GM21515 (cell line): ENCODE measurements around the gene MAB21L4.

Experiments
- ATAC-seq: cut with Tn5 transposase; IDR thresholded peaks from one replicate; pipeline ENCODE4 v1.9.1; 2021; ENCODE audit not compliant: unreplicated experiment

MAB21L4 gene

GRCh38 chr2:240884745-240885144 lies 11.2 kb downstream of the MAB21L4 start:
- no peak for ATAC-seq

- no peak for ATAC-seq
Observed at GRCh38 chr2:240884221-240884620, 11.7 kb downstream of the MAB21L4 start.

DNA sequence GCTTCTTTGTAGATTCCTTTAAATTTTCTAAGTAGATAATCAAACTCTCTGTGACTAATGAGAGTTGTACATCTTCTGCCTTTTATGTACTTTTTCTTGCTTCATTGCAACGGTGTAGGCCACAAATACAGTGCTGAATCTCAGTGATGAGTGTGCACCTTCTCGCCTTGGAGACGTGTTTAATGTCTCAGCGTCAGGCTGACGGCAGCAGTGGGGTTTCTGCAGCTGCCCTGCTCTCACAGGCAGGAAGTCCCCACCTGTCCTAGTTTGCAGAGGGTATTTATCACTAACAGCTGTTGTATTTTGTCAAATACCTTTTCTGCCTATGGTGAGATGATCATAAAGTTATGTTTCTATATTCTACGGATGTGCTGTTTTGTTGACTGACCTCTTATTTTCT lies 14.0 kb downstream of the MAB21L4 start:
- no peak for ATAC-seq

DNA sequence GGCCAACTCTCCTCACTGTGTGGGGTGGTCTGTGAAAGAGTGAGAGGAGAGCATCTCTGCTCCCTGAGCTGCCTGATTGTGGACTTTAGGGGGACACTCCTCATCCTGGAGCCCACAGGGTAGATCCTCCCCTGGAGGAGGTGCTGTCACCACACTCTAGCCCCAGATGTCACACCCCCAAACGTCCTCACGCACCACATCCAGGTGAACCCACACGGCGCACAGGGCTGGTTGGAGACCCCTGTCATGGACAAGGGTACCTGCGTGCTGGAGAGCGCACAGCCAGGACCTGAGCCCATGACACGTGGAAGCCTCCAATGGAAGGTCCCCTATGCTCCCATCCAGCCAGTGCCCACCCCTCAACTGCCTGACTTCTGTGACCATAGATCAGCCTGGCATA lies 16.9 kb downstream of the MAB21L4 start:
- no peak for ATAC-seq

GRCh38 chr2:240878341-240878936 lies 17.5 kb downstream of the MAB21L4 start:
- ATAC-seq, result no peak

- no peak for ATAC-seq
Observed at GRCh38 chr2:240877460-240878340, 18.3 kb downstream of the MAB21L4 start.

- ATAC-seq, result no peak
Observed at GRCh38 chr2:240876475-240877251, 19.3 kb downstream of the MAB21L4 start.

- ATAC-seq, result no peak
Observed at GRCh38 chr2:240876035-240876474, 19.9 kb downstream of the MAB21L4 start.

GRCh38 chr2:240875228-240876034 lies 20.5 kb downstream of the MAB21L4 start:
- ATAC-seq, result no peak

DNA sequence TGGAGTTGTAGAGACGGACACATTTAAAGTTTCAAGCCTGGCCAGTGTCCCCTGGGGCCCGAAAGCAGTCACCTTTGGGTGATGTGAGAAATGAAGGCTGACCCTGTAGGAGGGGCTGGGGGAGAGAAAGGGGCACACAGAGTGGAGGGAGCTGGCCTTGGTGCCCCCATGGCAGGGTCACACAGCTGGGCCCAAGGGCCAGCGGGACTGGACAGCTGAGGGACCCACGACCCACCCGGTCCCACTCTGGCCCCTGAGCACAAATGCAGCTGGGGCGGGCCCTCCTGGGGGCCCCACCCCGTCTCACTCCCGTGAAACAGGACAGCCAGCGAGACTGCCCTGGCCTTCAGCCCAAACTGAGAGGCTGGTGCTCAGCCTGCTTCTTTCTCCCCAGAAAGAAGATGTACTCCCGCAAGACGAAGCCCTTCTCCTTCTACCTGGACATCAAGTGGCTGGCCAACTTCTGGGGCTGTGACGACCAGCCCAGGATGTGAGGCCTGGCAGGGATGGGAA lies 21.2 kb downstream of the MAB21L4 start:
- ATAC-seq, result no peak

GRCh38 chr2:240873805-240874714 lies 21.9 kb downstream of the MAB21L4 start:
- ATAC-seq, result no peak

- no peak for ATAC-seq
Observed at GRCh38 chr2:240873098-240873788, 22.7 kb downstream of the MAB21L4 start.

- no peak for ATAC-seq
Observed at GRCh38 chr2:240872317-240873097, 23.4 kb downstream of the MAB21L4 start.

- ATAC-seq, result no peak
Observed at GRCh38 chr2:240871071-240871958, 24.6 kb downstream of the MAB21L4 start.

- no peak for ATAC-seq
Observed at GRCh38 chr2:240869956-240870875, 25.7 kb downstream of the MAB21L4 start.
